ENCODE data around the gene SLC27A5.

- TF ChIP-seq, protein P1, sequence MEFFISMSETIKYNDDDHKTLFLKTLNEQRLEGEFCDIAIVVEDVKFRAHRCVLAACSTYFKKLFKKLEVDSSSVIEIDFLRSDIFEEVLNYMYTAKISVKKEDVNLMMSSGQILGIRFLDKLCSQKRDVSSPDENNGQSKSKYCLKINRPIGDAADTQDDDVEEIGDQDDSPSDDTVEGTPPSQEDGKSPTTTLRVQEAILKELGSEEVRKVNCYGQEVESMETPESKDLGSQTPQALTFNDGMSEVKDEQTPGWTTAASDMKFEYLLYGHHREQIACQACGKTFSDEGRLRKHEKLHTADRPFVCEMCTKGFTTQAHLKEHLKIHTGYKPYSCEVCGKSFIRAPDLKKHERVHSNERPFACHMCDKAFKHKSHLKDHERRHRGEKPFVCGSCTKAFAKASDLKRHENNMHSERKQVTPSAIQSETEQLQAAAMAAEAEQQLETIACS (CRISPR knock-in tag; IDR thresholded peaks at IDR 0.05): no peak
- TF ChIP-seq ZNF274 (CRISPR knock-in tag; IDR thresholded peaks at IDR 0.05) (peak; percentile 29; the same call in 1 of the 2 replicates), CTCF (CRISPR knock-in tag; IDR thresholded peaks at IDR 0.05) (no peak), POLR2AphosphoS5 (IDR thresholded peaks at IDR 0.05; ENCODE audit: low read depth, low read length) (peak; percentile 89), ZNF839 (CRISPR knock-in tag; IDR thresholded peaks at IDR 0.05; ENCODE audit: borderline replicate concordance) (no peak), PAWR (CRISPR knock-in tag; IDR thresholded peaks at IDR 0.05; ENCODE audit: borderline replicate concordance) (0 out of 2 replicates have a peak, but pooled peaks have one; percentile 27), BHLHE40 (IDR thresholded peaks at IDR 0.05; ENCODE audit: low read length) (no peak), TSC22D2 (CRISPR knock-in tag; IDR thresholded peaks at IDR 0.05; ENCODE audit: borderline replicate concordance) (peak; percentile 90; the same call in 1 of the 2 replicates), MBD4 (IDR thresholded peaks at IDR 0.05; ENCODE audit: borderline replicate concordance, low read length) (no peak), KLF16 (CRISPR knock-in tag; IDR thresholded peaks at IDR 0.05) (no peak; a peak in 1 of 4 replicates)
- TF ChIP-seq, protein P2, sequence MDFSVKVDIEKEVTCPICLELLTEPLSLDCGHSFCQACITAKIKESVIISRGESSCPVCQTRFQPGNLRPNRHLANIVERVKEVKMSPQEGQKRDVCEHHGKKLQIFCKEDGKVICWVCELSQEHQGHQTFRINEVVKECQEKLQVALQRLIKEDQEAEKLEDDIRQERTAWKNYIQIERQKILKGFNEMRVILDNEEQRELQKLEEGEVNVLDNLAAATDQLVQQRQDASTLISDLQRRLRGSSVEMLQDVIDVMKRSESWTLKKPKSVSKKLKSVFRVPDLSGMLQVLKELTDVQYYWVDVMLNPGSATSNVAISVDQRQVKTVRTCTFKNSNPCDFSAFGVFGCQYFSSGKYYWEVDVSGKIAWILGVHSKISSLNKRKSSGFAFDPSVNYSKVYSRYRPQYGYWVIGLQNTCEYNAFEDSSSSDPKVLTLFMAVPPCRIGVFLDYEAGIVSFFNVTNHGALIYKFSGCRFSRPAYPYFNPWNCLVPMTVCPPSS (IDR thresholded peaks at IDR 0.05): no peak
Observed at GRCh38 chr19:58559275-58560006, 47.6 kb upstream of the SLC27A5 start.

All from HepG2 (cell line).